Raji (cell line): ENCODE data around the gene TIE1.
A peak's percentile ranks its signal among the peaks of the same experiment; 100 is the strongest.

ENCODE experiments used
- POLR2A ChIP-seq: IDR thresholded peaks from 2 replicates; pipeline ENCODE4 v1.6.1; 2011; ENCODE audit warnings: low read depth, low read length, control low read depth; ENCODE audit not compliant: insufficient read depth

Gene TIE1

GRCh38 chr1:43348809-43349593 is 48.2 kb downstream of the TIE1 start:
- TF ChIP-seq POLR2A: no peak

GRCh38 chr1:43349594-43350306 is 49.0 kb downstream of the TIE1 start:
- no peak for TF ChIP-seq POLR2A

- no peak for TF ChIP-seq POLR2A
Observed at GRCh38 chr1:43350976-43351375, 50.2 kb downstream of the TIE1 start.

- no peak for TF ChIP-seq POLR2A
Observed at GRCh38 chr1:43351421-43352350, 50.9 kb downstream of the TIE1 start.

- no peak for TF ChIP-seq POLR2A
Observed at GRCh38 chr1:43352351-43352705, 51.5 kb downstream of the TIE1 start.

DNA sequence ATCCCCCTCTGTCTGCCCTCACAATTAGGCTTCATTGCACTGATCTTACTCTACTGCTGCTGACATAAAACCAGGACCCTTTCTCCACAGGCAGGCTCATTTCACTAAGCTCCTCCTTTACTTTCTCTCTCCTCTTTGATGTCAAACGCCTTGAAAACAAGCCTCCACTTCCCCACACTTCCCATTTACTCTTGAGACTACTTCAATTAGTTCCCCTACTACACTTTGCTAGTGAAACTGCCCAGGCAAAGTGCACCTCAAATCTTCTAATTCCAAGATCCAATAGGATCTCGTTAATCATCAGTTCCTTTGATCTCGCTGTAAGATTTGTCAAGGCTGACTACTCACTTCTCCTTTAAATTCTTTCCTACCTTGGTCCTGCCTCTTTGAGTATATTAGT is 52.1 kb downstream of the TIE1 start:
- no peak for TF ChIP-seq POLR2A

- TF ChIP-seq POLR2A: no peak
Observed at GRCh38 chr1:43354471-43354870, 53.7 kb downstream of the TIE1 start.

GRCh38 chr1:43354936-43355335 is 54.2 kb downstream of the TIE1 start:
- no peak for TF ChIP-seq POLR2A

DNA sequence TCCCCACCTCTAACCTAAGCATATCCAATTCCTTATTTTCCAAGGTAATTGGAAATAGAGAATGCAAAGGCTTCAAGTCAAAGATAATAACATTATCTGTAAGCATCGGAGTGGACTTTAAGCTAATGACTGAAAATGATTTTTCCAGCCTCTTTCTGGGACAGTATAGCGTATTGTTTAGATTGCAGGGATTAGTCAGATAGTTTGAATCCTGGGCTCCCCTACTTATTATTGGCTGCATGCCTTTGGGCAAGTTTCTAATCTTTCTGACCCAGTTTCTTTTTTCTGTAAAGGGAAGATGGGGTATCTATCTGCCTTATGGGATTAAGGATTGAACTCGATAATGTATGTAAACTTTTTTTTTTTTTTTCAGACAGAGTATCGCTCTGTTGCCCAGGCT is 56.5 kb downstream of the TIE1 start:
- no peak for TF ChIP-seq POLR2A

DNA sequence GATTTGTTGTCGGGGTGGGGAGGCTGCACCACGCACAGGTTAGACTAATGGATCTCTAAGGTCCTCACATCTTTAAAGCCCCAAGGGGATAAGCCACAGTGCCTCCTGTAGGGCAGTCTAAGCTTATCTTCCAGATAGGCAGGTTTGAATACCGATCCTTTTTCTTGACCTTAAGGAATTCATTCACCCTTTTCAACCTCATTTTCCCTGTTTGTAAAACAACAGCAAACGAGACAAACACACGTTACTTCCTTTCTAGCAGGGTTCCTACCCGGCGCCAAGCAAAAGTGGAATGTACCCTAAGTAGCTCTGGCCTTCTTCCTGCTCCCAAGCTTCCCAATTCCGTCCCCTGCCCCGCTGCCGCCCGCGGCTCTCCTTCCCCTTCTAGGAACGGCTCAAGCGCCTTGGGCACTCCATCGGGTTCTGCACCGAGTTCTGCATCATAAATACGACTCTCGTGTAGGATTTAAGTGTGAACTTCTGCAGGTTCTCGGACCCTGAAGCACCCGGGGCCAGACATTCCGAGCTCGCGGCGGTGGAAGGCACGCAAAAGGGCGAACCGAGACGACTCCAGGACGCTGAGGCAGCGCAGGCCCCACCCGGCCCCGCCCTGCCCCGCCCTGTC is 57.5 kb downstream of the TIE1 start:
- TF ChIP-seq POLR2A: 0 out of 2 replicates have a peak, but pooled peaks have one; percentile 25

DNA sequence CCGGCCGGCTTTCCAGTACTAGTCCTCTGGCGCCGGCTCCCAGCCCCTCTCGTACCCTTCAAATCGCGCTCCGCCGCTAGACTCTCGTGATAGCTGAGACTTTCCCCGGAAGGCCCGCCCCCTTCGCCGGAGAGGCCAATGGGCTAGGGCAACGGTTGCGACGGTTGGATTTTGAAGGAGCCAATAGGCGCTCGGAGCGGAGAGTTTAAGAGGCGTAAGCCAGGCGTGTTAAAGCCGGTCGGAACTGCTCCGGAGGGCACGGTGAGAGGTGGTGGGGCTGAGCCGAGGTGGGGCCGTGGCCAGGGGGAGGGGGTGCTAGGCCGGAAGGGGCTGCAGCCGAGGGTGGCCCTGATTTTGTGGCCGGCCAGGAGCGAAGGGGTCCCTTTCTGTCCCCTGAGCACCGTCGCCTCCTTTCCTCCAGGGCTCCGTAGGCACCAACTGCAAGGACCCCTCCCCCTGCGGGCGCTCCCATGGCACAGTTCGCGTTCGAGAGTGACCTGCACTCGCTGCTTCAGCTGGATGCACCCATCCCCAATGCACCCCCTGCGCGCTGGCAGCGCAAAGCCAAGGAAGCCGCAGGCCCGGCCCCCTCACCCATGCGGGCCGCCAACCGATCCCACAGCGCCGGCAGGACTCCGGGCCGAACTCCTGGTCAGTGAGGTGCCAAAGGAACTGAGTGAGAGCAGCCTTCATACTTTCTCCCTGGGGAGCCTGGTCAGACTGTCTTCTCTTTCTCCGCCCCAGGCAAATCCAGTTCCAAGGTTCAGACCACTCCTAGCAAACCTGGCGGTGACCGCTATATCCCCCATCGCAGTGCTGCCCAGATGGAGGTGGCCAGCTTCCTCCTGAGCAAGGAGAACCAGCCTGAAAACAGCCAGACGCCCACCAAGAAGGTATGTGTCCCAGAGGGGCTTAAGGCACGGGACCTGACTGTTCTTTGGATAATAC is 58.2 kb downstream of the TIE1 start, which contains the start of gene CDC20:
Gene CDC20 (plus strand): TSS at position 236 of the 948 bp plus-strand sequence. CDS start 235 bp downstream, at position 471.
- TF ChIP-seq POLR2A: peak; percentile 87

DNA sequence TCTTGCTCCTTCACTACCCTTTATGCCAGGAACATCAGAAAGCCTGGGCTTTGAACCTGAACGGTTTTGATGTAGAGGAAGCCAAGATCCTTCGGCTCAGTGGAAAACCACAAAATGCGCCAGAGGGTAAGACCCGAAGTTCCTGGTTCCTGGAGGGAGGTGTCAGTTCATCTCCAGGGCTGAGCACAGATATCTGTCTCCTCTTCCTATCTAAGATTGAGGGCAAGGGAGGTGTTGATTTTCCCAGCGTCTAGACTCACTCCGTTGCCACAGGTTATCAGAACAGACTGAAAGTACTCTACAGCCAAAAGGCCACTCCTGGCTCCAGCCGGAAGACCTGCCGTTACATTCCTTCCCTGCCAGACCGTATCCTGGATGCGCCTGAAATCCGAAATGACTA is 58.9 kb downstream of the TIE1 start:
- TF ChIP-seq POLR2A: no peak

- no peak for TF ChIP-seq POLR2A
Observed at GRCh38 chr1:43360616-43361015, 59.8 kb downstream of the TIE1 start.
